Activated CD4-positive, alpha-beta T cell treated with anti-CD3 and anti-CD28 coated beads, Interleukin-2, amount 50 U/mL, for 4 hours (primary cell): ENCODE results near the gene GLMP.

Experiments used
- DNase-seq, 2 experiments: peaks; one replicate each; pipeline ENCODE4 v3.0.0-alpha.2; 2020

GLMP gene

GRCh38 chr1:156285437-156285836 is 10.0 kb downstream of the GLMP start:
- no peak for DNase-seq

GRCh38 chr1:156284757-156285156 is 10.7 kb downstream of the GLMP start:
- DNase-seq: no peak

DNA sequence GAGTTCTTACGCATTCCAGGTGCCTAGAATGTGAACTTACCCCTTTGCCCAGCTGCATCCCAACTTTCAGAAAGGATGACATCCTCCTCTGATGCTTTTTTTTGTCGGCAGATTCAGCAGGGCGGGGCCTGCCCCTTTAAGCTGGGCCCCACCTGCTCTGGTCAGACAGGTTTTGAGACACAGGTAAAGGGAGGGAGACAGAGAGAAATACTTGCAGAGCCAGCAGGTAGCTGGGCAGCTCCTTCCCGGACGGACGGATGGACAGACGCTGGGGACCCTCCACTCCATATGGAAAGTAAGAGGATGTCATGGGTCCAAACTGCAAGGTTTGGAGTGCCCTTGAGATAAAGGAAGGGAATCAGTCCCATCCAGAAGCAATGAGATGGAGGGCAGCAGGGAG is 11.4 kb downstream of the GLMP start, which contains the start of gene TMEM79:
Gene TMEM79 (plus strand): TSS at position 214 of the 400 bp plus-strand sequence. CDS start 902 bp downstream, outside the sequence.
- DNase-seq: no peak

DNA sequence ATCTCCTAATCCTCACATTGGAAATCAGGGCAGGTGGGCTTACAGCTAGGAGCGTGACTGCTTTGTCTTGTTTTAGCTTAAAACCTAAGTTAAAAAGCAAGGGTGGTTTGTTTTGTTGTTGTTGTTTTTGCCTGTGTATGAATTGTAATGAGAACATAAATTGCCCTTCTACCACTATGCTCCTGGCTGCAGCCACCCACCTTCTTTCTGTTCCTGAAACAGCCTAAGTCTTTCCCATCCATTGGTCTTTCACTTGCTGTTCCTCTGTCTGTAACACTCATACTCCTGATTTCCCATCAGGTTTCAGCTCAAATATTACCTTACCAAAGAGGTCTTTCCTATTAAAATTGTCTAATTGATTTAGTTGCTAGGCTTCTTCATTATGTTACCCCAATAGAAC is 12.0 kb downstream of the GLMP start:
- DNase-seq: no peak

GRCh38 chr1:156282479-156283222 is 12.8 kb downstream of the GLMP start, which contains the start of gene SMG5:
Gene SMG5, minus strand, starts transcription at chr1:156282825. Its CDS starts 145 bp downstream, at chr1:156282680.
- DNase-seq: peak; percentile 93 to 94

DNA sequence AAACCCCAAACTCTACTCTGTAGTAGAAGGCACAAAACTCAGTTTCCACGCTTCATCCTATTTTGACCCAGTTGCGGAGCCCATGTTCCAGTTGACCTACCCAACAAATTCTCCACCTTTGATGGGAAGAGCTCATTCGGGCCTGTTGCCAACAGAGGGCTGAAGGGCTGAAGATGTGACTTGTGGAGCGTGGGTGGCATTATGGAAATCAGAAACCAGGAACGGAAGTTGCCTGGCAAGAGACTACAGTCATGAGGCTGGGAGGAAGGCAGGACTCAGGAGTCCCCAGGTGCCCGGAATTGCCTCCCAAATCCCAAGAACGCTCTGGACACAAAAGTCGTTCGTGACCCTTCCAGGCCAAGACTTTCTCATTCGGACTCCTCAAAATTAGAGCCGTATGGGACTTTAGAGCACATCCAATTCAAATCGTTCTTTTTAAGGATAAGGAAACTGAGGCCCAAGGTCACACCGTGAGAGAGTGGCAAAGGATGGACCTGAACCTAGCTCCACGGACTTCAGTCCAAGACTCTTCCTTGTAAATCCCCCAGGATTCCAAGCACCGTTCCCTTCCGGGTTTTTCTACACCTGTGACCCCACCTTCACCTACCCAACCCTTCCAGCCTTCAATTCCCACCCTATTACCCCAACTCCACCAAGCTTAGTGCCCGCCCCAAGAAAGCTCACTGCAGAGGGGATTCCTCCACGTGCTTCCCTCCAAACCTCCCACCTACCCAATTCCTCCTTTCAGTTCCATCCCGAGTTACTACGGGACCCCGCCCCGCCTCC is 13.6 kb downstream of the GLMP start:
- DNase-seq: no peak

- DNase-seq: peak; percentile 11 to 25
Measured at GRCh38 chr1:156281281-156281680, 14.2 kb downstream of the GLMP start.

GRCh38 chr1:156279837-156280236 is 15.6 kb downstream of the GLMP start:
- no peak for DNase-seq

GRCh38 chr1:156276966-156277381 is 18.5 kb downstream of the GLMP start:
- no peak for DNase-seq

DNA sequence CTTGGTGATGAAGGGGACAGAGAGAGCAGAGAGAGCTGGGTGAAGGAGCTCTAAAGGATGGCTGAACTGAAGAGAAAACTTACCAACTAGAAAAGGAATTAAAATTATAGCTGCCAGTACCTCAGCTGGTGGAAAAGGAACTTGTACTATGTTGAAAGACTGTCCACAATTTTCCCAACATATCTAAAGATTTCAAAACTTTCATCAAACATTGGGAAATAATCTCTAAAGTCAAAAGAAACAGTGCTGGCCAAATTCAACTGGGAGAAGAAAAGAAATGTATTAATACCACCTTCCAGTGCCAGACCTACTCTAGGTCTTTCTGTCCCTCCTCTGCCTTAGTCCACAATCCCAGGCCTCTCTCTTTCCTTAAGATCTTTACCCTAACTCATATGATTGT is 18.9 kb downstream of the GLMP start:
- no peak for DNase-seq

GRCh38 chr1:156270314-156270713 is 25.2 kb downstream of the GLMP start:
- no peak for DNase-seq

GRCh38 chr1:156268336-156268735 is 27.1 kb downstream of the GLMP start:
- DNase-seq: no peak

GRCh38 chr1:156266051-156266450 is 29.4 kb downstream of the GLMP start:
- DNase-seq: no peak

GRCh38 chr1:156263288-156263655 is 32.2 kb downstream of the GLMP start:
- DNase-seq: no peak

- no peak for DNase-seq
Measured at GRCh38 chr1:156262461-156263287, 32.8 kb downstream of the GLMP start.

GRCh38 chr1:156260896-156261295 is 34.6 kb downstream of the GLMP start:
- DNase-seq: no peak

GRCh38 chr1:156259805-156260204 is 35.7 kb downstream of the GLMP start:
- DNase-seq: no peak

DNA sequence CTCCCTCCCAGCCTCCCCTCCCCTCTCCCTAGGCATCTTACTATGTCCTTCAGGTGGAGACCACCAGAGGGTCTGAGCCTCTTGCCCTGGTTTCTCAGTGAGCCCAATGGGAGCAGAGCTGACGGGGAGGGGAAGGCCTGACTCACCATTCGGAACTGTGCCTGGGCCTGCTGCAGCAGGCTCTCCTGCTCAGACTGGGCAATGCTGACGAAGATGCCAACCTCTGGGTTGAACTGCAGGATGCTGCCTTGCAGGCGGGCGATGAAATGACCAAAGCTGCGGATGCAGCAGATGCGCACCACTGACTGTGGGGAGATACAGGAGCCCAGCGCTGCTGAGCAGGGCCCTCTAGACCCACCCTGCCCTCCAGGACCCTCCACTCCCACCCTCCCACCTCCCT is 36.6 kb downstream of the GLMP start:
- no peak for DNase-seq

GRCh38 chr1:156257711-156258110 is 37.8 kb downstream of the GLMP start:
- no peak for DNase-seq

- DNase-seq: no peak
Measured at GRCh38 chr1:156253634-156254033, 41.8 kb downstream of the GLMP start.

DNA sequence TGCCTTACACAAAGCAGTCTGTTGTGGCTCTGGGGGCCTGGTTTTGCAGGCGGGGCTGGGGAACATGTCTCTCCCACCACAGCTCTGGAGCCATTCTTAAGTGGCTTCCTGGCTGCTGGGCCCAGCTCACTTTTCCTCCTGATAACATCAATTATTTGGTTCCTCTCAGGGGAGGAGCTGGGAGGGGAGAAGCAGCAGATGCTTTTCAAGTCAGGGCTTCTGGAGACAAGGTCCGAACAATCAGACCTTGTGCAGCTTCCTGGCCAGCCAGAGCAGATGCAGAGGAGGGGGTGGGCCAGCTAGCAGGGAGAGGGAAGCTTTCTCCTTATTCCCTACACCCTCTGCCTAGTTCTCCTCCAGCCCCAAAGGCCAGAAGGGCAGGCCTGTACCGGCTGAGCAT is 44.0 kb downstream of the GLMP start:
- DNase-seq: no peak

DNA sequence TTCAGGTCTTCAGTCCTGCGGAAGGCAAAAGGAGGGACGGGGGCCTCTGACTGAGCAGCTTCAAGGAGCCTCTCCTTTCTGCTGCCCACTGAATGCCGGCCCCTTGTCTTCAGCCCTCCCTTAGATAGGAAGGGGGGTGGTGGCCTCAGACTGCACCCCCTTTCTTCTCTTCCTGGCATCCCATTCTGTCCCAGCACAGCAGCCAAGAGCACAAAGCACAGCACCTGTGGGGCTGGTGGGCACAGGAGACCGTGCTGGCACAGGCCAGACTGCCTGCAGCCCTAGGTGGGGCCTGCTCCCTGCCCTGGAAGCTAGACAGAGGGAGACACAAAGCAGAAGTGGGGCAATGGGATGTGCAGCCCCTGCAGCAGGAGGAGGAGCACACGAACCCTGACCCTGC is 45.9 kb downstream of the GLMP start:
- no peak for DNase-seq

- no peak for DNase-seq
Measured at GRCh38 chr1:156248323-156248683, 47.2 kb downstream of the GLMP start.
